Activated naive CD8-positive, alpha-beta T cell treated with anti-CD3 and anti-CD28 coated beads, Interleukin-2, amount 50 U/mL, for 24 hours (primary cell): ENCODE measurements around the gene UCHL5.

Source experiments
- ATAC-seq: fragments of 150-1000 bp; cut with Tn5 transposase; one replicate; pipeline ENCODE4 v1.10.0; 2021
- DNase-seq: peaks from one replicate; pipeline ENCODE4 v3.0.0; 2021
- H3K27ac Mint-ChIP-seq: one replicate; pipeline ENCODE4 v1.8.0; 2021; ENCODE audit warnings: mild to moderate bottlenecking, mixed read lengths
- H3K27me3 Mint-ChIP-seq: one replicate; pipeline ENCODE4 v1.8.0; 2021; ENCODE audit warnings: mixed read lengths
- H3K36me3 Mint-ChIP-seq: one replicate; pipeline ENCODE4 v1.8.0; 2021; ENCODE audit warnings: low read depth, mixed read lengths
- H3K4me1 Mint-ChIP-seq: one replicate; pipeline ENCODE4 v1.8.0; 2021; ENCODE audit warnings: mixed read lengths
- H3K4me3 Mint-ChIP-seq: one replicate; pipeline ENCODE4 v1.8.0; 2021; ENCODE audit warnings: mild to moderate bottlenecking, moderate library complexity, mixed read lengths
- H3K9me3 Mint-ChIP-seq: one replicate; pipeline ENCODE4 v1.8.0; 2021; ENCODE audit warnings: mixed read lengths

UCHL5 gene

GRCh38 chr1:193059282-193060114 lies at the start of gene UCHL5, which contains the start of gene RO60:
TSS of gene UCHL5 (minus strand) at chr1:193059360. CDS start at chr1:193059260, 100 bp downstream.
TSS of gene RO60 (plus strand) at chr1:193059612. CDS start at chr1:193069055, 9,443 bp downstream.
- peak within 1 kb of the TSS; percentile 99 for H3K27ac Mint-ChIP-seq
- peaks cover 2% of the 10 kb centered on the region for H3K27me3 Mint-ChIP-seq
- H3K36me3 Mint-ChIP-seq = peaks cover 31% of the 10 kb centered on the region
- H3K4me3 Mint-ChIP-seq = peak within 1 kb of the TSS; percentile 95
- ATAC-seq (peak; percentile 96), DNase-seq (peak; percentile 91)
- no peaks in the 10 kb centered on the region for H3K9me3 Mint-ChIP-seq
- H3K4me1 Mint-ChIP-seq = peaks cover 60% of the 10 kb centered on the region

DNA sequence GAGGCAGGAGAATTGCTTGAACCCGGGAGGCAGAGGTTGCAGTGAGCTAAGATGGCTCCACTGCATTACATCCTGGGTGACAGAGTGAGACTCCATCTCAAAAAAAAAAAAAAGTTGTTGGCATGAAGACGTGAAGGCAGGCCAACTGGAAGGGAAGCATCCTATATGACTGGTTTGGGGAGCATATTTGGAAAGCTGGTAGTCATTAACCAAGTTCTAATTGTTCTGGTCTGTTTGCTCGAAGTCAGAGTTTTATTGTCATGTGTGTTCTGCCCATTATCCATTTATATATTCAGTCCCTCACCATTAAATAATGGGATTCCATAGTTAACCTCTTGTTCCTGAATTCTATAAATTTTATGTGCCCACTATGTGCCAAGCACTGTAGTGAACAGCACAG lies 49.3 kb upstream of the UCHL5 start:
- Mint-ChIP-seq H3K27me3 (no peaks in the 10 kb centered on the region), H3K27ac (no peak overlapping the region), H3K4me1 (peaks cover 13% of the 10 kb centered on the region), H3K36me3 (no peaks in the 10 kb centered on the region), H3K4me3 (no peak overlapping the region), H3K9me3 (no peaks in the 10 kb centered on the region)
- ATAC-seq (no peak), DNase-seq (no peak)

DNA sequence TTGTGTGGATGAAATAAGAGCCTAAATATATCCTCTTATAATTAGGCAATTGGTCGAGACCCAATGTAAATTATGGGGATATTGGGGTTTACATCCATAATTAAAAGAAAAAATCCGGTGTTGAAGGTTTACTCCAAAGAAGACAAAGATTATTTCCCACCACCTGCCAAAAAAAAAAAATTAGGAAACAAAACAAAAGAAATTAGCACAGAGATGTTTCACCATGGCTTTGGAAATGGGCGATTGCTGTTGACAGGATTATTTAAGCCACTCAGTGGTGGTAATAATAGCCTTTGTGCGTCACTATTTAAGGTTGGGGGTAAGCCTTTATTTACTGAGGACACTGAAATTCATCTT lies 46.6 kb upstream of the UCHL5 start:
- ATAC-seq = no peak
- DNase-seq = no peak
- Mint-ChIP-seq H3K4me1 (peaks cover 18% of the 10 kb centered on the region), H3K4me3 (peak overlapping the region; percentile 91), H3K36me3 (no peaks in the 10 kb centered on the region), H3K27ac (peak overlapping the region; percentile 72), H3K27me3 (no peaks in the 10 kb centered on the region), H3K9me3 (no peaks in the 10 kb centered on the region)

- peak; percentile 70 for DNase-seq
- no peaks in the 10 kb centered on the region for H3K27me3 Mint-ChIP-seq
- ATAC-seq = peak; percentile 91
- H3K4me3 Mint-ChIP-seq = peak within 1 kb of the TSS; percentile 91
- peaks cover 18% of the 10 kb centered on the region for H3K4me1 Mint-ChIP-seq
- no peaks in the 10 kb centered on the region for H3K9me3 Mint-ChIP-seq
- H3K36me3 Mint-ChIP-seq = peaks cover 6% of the 10 kb centered on the region
- peak within 1 kb of the TSS; percentile 86 for H3K27ac Mint-ChIP-seq
Measured at GRCh38 chr1:193104907-193105820, 46.0 kb upstream of the UCHL5 start, which contains the start of gene GLRX2. TSS of gene GLRX2 (minus strand) at chr1:193105414. CDS start at chr1:193105382, 32 bp downstream.

DNA sequence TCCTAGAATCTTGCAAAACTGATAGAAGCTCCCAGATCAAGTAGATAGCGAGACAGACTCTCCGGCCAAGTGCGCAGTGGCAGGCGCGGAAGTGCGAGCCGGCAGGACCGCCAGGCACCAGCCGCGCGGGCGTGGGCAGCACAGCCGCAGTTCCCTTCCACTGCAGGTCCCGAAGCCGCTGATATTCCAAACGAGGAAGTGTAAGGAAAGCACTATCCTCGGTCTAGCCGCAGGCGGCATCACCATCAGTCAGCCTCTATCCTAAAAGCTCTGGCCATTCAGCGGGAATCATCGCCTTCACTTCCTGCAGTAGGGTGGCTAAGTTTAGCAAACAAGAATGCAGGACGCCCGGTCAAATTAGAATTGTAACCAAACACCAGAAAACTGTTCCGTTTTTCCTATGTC lies 45.3 kb upstream of the UCHL5 start:
- Mint-ChIP-seq H3K27ac (peak overlapping the region; percentile 86), H3K9me3 (no peaks in the 10 kb centered on the region), H3K4me1 (peaks cover 18% of the 10 kb centered on the region), H3K27me3 (no peaks in the 10 kb centered on the region), H3K36me3 (peaks cover 6% of the 10 kb centered on the region), H3K4me3 (peak overlapping the region; percentile 91)
- DNase-seq (peak; percentile 34), ATAC-seq (peak; percentile 29)

- no peak for DNase-seq
- Mint-ChIP-seq H3K4me3 (peak overlapping the region; percentile 91), H3K27ac (peak overlapping the region; percentile 69), H3K27me3 (no peaks in the 10 kb centered on the region), H3K9me3 (no peaks in the 10 kb centered on the region), H3K4me1 (peaks cover 18% of the 10 kb centered on the region), H3K36me3 (peaks cover 6% of the 10 kb centered on the region)
- ATAC-seq = no peak
Measured at GRCh38 chr1:193103759-193104501, 44.8 kb upstream of the UCHL5 start.

DNA sequence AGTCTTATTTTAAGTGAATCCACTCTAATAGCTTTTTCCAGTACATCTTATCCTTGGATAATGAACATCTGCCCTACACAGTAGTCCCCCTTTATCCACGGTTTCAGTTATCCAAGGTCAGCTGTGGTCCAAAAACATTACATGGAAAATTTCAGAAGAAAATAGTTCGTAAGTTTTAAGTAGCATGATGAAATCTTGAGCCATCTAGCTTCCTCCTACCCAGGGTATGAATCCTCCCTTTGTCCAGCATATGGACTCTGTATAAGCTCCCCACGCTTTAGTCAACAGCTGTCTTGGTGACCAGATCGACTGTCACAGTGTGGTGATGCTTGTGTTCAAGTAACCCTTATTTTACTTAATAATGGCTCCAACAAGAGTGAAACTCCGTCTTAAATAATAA lies 43.5 kb upstream of the UCHL5 start:
- Mint-ChIP-seq H3K4me3 (no peak overlapping the region), H3K4me1 (peaks cover 18% of the 10 kb centered on the region), H3K27me3 (no peaks in the 10 kb centered on the region), H3K36me3 (peaks cover 6% of the 10 kb centered on the region), H3K27ac (no peak overlapping the region), H3K9me3 (no peaks in the 10 kb centered on the region)
- ATAC-seq = no peak
- DNase-seq = no peak

DNA sequence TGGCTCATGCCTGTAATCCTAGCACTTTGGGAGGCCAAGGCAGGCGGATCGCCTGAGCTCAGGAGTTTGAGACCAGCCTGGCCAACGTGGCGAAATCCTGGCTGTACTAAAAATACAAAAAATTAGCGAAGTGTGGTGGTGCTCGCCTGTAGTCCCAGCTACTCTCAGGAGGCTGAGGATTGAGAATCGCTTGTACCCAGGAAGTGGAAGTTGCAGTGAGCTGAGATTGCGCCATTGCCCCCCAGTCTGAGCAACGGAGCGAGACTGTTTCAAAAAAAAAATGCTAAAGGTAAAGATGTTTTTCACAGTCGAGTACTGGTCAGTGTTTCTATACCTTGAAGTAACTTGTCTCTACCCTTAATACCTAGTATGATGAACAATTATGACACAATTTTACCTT lies 35.0 kb upstream of the UCHL5 start:
- H3K9me3 Mint-ChIP-seq = no peaks in the 10 kb centered on the region
- no peak for ATAC-seq
- no peaks in the 10 kb centered on the region for H3K27me3 Mint-ChIP-seq
- H3K36me3 Mint-ChIP-seq = peaks cover 21% of the 10 kb centered on the region
- no peak overlapping the region for H3K27ac Mint-ChIP-seq
- no peak for DNase-seq
- no peak overlapping the region for H3K4me3 Mint-ChIP-seq
- no peaks in the 10 kb centered on the region for H3K4me1 Mint-ChIP-seq

GRCh38 chr1:193090865-193091264 lies 31.7 kb upstream of the UCHL5 start:
- Mint-ChIP-seq H3K4me1 (no peaks in the 10 kb centered on the region), H3K4me3 (no peak overlapping the region), H3K27me3 (no peaks in the 10 kb centered on the region), H3K9me3 (no peaks in the 10 kb centered on the region), H3K36me3 (peaks cover 13% of the 10 kb centered on the region), H3K27ac (no peak overlapping the region)
- ATAC-seq = no peak
- DNase-seq = no peak

- DNase-seq (no peak), ATAC-seq (no peak)
- no peak overlapping the region for H3K4me3 Mint-ChIP-seq
- H3K27me3 Mint-ChIP-seq = no peaks in the 10 kb centered on the region
- H3K36me3 Mint-ChIP-seq = peaks cover 20% of the 10 kb centered on the region
- no peak overlapping the region for H3K27ac Mint-ChIP-seq
- no peaks in the 10 kb centered on the region for H3K4me1 Mint-ChIP-seq
- H3K9me3 Mint-ChIP-seq = no peaks in the 10 kb centered on the region
Measured at GRCh38 chr1:193087893-193088292, 28.7 kb upstream of the UCHL5 start.

- Mint-ChIP-seq H3K4me3 (no peak overlapping the region), H3K36me3 (peaks cover 29% of the 10 kb centered on the region), H3K9me3 (no peaks in the 10 kb centered on the region), H3K27me3 (no peaks in the 10 kb centered on the region), H3K4me1 (no peaks in the 10 kb centered on the region), H3K27ac (no peak overlapping the region)
- DNase-seq = no peak
- ATAC-seq = no peak
Measured at GRCh38 chr1:193086342-193086741, 27.2 kb upstream of the UCHL5 start.

GRCh38 chr1:193085263-193085662 lies 26.1 kb upstream of the UCHL5 start:
- Mint-ChIP-seq H3K27me3 (no peaks in the 10 kb centered on the region), H3K36me3 (peaks cover 33% of the 10 kb centered on the region), H3K27ac (no peak overlapping the region), H3K4me1 (no peaks in the 10 kb centered on the region), H3K9me3 (no peaks in the 10 kb centered on the region), H3K4me3 (no peak overlapping the region)
- ATAC-seq (no peak), DNase-seq (no peak)

- ATAC-seq = no peak
Measured at GRCh38 chr1:193083365-193084088, 24.4 kb upstream of the UCHL5 start.

DNA sequence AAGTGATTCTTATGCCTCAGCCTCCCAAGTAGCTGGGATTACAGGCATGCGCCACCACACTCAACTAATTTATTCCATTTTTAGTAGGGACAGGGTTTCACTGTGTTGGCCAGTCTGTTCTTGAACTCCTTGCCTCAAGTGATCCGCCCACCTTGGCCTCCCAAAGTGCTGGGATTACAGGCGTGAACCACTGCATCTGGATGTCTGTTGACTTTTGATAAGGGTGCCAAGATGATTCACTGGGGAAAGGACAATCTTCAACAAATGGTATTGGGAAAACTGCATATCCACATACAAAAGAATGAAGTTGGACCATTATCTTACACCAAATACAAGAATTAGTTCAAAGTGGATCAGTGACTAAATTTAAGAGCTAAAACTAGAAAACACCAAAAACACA lies 20.0 kb upstream of the UCHL5 start:
- H3K27ac Mint-ChIP-seq = no peak overlapping the region

More at GRCh38 chr1:193083365-193084088, 24.4 kb upstream of the UCHL5 start:
- Mint-ChIP-seq H3K9me3 (no peaks in the 10 kb centered on the region), H3K27ac (no peak overlapping the region), H3K4me3 (no peak overlapping the region), H3K4me1 (no peaks in the 10 kb centered on the region), H3K27me3 (no peaks in the 10 kb centered on the region), H3K36me3 (peaks cover 44% of the 10 kb centered on the region)
- no peak for DNase-seq

More for the DNA sequence above, 20.0 kb upstream of the UCHL5 start:
- H3K4me3 Mint-ChIP-seq = no peak overlapping the region
- H3K27me3 Mint-ChIP-seq = no peaks in the 10 kb centered on the region
- ATAC-seq (no peak), DNase-seq (no peak)
- H3K36me3 Mint-ChIP-seq = peaks cover 61% of the 10 kb centered on the region
- H3K4me1 Mint-ChIP-seq = peaks cover 5% of the 10 kb centered on the region
- peaks cover 3% of the 10 kb centered on the region for H3K9me3 Mint-ChIP-seq
